Right cardiac atrium (tissue), 5 donors: ENCODE results near the gene OSGEPL1. TPM values are rescaled to one million over a fixed set of nuclear protein-coding genes. Genes with fewer than 3 reads are reported as not detected.
A peak's percentile ranks its signal among the peaks of the same experiment; 100 is the strongest.

Experiments used
- ATAC-seq, 2 donors: fragments of 200-7000 bp; cut with Tn5 transposase; one replicate each; pipeline versions ENCODE4 v1.8.0 to v1.9.1; 2020; ENCODE audit warnings: moderate library complexity in 2 of 2, mild to moderate bottlenecking in 1 of 2
- DNase-seq, 3 donors: peaks; one replicate each; pipeline ENCODE4 v3.0.0-alpha.2; 2020
- H3K27ac ChIP-seq: one replicate; pipeline ENCODE4 v1.5.1; 2013; ENCODE audit warnings: mild to moderate bottlenecking, low read length, control low read depth, moderate library complexity
- H3K27me3 ChIP-seq: one replicate; pipeline ENCODE4 v1.6.1; 2013; ENCODE audit not compliant: control insufficient read depth, insufficient read depth
- H3K4me1 ChIP-seq: one replicate; pipeline ENCODE4 v1.6.1; 2013; ENCODE audit warnings: low read length; ENCODE audit not compliant: control insufficient read depth, insufficient read depth
- H3K4me3 ChIP-seq: one replicate; pipeline ENCODE4 v1.5.1; 2013; ENCODE audit warnings: low read length, control low read depth
- H3K9me3 ChIP-seq: one replicate; pipeline ENCODE4 v1.6.1; 2013; ENCODE audit warnings: low read length; ENCODE audit not compliant: control insufficient read depth
- WGBS: extraction: QIAGEN DNeasy Blood & Tissue Kit; methylation state at CpG from one replicate; pipeline ENCODE4 v1.1.7; 2013; 5-methylcytosine and 5-hydroxymethylcytosine counted together
- intact Hi-C, 4 donors: fragments of 100-400 bp; cut with DNase I; formaldehyde crosslinking; loops; one replicate each; pipeline versions ENCODE4 v1.11.0 to v1.14.0; 2022 to 2023
- long read RNA-seq, 4 donors: library from polyadenylated mRNA; unstranded; transcript quantifications; one replicate each; pipeline ENCODE4 v2.0.0, GENCODE V29; 2020 to 2021
- polyA plus RNA-seq: library from polyadenylated mRNA; stranded (reverse); fragments of 200-250 nt; gene quantifications from one replicate; pipeline ENCODE4 v1.2.3, GENCODE V29; 2013
- total RNA-seq, 4 donors: library from RNA; stranded (reverse); fragmentation: NEBNext Ultra II Directional; extraction: Animal tissue kit (Norgen Biotek cat#: 25700); gene quantifications; one replicate each; pipeline ENCODE4 v1.2.1, GENCODE V29; 2021
- donor health status: healthy with polysubstance abuse.
- donor health status: DM: no; HTN: yes; CAD: no.
- donor health status: DM: no; HTN: no; CAD: no.
- donor health status: DM: no; HTN: yes; CAD: no; lungs with severe emphysema.
- donor health status: DM: yes; HTN: yes; CAD: no.

OSGEPL1 gene, protein sequence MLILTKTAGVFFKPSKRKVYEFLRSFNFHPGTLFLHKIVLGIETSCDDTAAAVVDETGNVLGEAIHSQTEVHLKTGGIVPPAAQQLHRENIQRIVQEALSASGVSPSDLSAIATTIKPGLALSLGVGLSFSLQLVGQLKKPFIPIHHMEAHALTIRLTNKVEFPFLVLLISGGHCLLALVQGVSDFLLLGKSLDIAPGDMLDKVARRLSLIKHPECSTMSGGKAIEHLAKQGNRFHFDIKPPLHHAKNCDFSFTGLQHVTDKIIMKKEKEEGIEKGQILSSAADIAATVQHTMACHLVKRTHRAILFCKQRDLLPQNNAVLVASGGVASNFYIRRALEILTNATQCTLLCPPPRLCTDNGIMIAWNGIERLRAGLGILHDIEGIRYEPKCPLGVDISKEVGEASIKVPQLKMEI
- total RNA-seq, result 10 to 100 TPM in 1 of 4 donors, 1 to 10 TPM in 3; 4.3 to 10.5 (median 9.3) TPM
- 8.2 TPM for polyA plus RNA-seq
- long read RNA-seq, donor 1, partial matches to known transcripts, result 3 of 31 reads
- long read RNA-seq, donor 1, other reads (novel, unspliced or antisense), result 27 of 31 reads
- long read RNA-seq, donor 2, partial matches to known transcripts, result 0 of 18 reads
- long read RNA-seq, donor 2, other reads (novel, unspliced or antisense), result 16 of 18 reads
- long read RNA-seq, donor 3, transcript OSGEPL1-201 (9 exons, 1,885 nt), result major isoform, 5 of 37 reads
- long read RNA-seq, donor 3, partial matches to known transcripts, result 0 of 37 reads
- long read RNA-seq, donor 3, other reads (novel, unspliced or antisense), result 32 of 37 reads
- long read RNA-seq, donor 4, transcript OSGEPL1-201 (9 exons, 1,885 nt), result major isoform, 6 of 18 reads
- long read RNA-seq, donor 4, partial matches to known transcripts, result 0 of 18 reads
- long read RNA-seq, donor 4, other reads (novel, unspliced or antisense), result 12 of 18 reads

DNA sequence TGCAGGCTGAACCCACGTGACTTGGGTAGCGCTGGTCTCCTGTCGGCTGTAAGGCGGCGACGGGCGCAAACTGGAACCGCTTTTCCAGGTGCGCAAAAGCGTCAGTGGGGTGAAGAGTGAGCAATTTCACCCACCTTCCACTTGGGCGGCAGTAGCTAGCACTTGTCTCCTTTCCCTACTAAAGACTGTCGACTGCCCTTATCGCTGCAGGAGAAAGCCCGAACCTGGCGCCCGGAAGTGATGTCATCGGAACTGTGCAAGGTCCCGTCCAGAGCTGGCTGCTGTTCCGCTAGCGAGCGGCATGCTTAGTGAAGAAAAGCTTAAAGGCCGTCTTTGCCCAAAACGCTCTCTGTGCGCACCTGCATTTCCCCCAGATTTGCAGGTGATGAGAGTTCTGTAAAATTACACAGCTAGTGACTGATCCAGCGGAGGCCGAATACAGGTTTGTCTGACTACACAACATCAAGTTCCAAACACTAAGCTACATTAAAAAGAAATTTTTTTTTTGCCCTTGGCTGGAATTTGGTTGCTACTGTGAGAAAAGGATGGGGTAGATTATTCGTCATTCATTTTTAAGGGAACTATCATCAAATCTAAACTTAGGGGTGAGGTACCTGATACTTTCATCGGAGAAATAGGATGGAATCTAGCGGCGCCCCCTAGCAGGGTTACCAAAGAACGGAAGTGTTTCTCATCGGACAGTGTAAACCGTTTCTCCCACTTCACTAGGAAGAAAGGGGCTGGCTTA lies at the start of gene OSGEPL1:
TSS of gene OSGEPL1 (minus strand) at position 242 of the 748 bp plus-strand sequence. CDS start 1,152 bp downstream, outside the sequence.
- peak; percentile 94 to 98 (median 96) for DNase-seq
- under 1% methylated on average over 33 of the region's 33 CpGs for WGBS
- H3K4me3 ChIP-seq, result peak within 1 kb of the TSS; percentile 97
- intact Hi-C loops, result no loop called here
- peak within 1 kb of the TSS; percentile 99 for H3K27ac ChIP-seq
- ATAC-seq, result peak; percentile 98
- no peaks in the 10 kb centered on the region for H3K9me3 ChIP-seq
- H3K4me1 ChIP-seq, result peaks cover 1% of the 10 kb centered on the region
- no peaks in the 10 kb centered on the region for H3K27me3 ChIP-seq

- intact Hi-C loops, result no loop called here
- Histone ChIP-seq H3K27me3 (no peaks in the 10 kb centered on the region), H3K9me3 (no peaks in the 10 kb centered on the region), H3K4me1 (no peaks in the 10 kb centered on the region), H3K27ac (no peak overlapping the region), H3K4me3 (no peak overlapping the region)
- DNase-seq (no peak), ATAC-seq (no peak)
- 76% methylated on average over 3 of the region's 3 CpGs for WGBS
Measured at GRCh38 chr2:189803431-189803830, 40.8 kb upstream of the OSGEPL1 start.

DNA sequence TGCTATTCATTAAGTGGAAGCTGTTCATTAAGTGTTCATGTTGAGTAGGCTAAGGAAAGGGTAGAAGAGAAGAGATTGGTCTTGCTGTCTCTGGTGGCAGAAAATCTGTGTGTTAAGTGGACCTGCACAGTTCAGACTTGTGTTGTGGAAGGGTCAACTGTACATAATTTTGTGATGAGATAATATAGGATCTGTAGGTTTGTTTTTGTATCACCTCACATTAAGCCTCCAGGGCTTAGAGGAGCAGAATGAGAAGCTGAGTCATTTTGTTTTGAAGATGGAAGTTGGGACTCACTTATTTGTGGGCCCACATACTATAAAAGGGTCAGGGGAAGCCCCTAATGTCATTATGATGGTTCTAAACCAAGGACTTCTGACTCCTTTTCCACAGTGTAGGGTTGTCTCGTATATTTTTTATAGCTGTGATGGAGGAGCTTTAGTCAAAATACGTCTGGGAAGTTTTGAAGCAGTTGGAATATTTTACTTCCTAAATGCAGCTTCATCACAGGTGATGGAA lies 39.9 kb upstream of the OSGEPL1 start:
- ATAC-seq, result no peak
- Histone ChIP-seq H3K27ac (no peak overlapping the region), H3K9me3 (no peaks in the 10 kb centered on the region), H3K4me3 (no peak overlapping the region), H3K27me3 (no peaks in the 10 kb centered on the region), H3K4me1 (no peaks in the 10 kb centered on the region)
- WGBS, result 87% methylated on average over 2 of the region's 2 CpGs
- intact Hi-C loops, result no loop called here
- no peak for DNase-seq

DNA sequence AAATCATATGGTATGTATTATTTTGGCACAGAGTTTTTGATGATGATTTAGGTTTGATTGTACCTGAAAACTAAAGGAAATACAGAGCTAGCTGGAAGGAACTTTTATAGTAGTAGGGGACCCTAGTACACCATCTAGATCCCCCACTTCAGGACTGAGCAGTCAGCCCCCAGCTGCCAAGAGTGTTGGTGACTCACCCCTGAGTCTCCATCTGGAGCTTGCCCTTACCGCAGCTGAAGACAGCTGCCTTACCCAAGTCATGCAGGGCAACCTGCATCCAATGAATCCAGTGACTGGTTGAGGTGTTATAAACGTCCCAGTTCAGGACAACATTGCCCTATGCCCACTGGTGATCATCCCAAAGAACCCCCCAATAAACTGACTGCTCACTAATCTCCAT lies 36.9 kb upstream of the OSGEPL1 start:
- ATAC-seq, result peak in 1 of 2 donors; percentile 37
- no peaks in the 10 kb centered on the region for H3K4me1 ChIP-seq

GRCh38 chr2:189799030-189799331 lies 36.4 kb upstream of the OSGEPL1 start:
- intact Hi-C loops, result loop anchor here in 1 of 4 donors (5.0 kb wide), 1 partner anchor 283 kb away; no protein-coding TSS in a partner anchor
- H3K27me3 ChIP-seq, result no peaks in the 10 kb centered on the region
- H3K9me3 ChIP-seq, result no peaks in the 10 kb centered on the region
- H3K27ac ChIP-seq, result no peak overlapping the region
- DNase-seq (no peak), ATAC-seq (no peak)
- no peaks in the 10 kb centered on the region for H3K4me1 ChIP-seq
- no peak overlapping the region for H3K4me3 ChIP-seq

More for the DNA sequence above, 36.9 kb upstream of the OSGEPL1 start:
- Histone ChIP-seq H3K9me3 (no peaks in the 10 kb centered on the region), H3K4me3 (no peak overlapping the region), H3K27ac (no peak overlapping the region), H3K27me3 (no peaks in the 10 kb centered on the region)
- 83% methylated on average over 2 of the region's 2 CpGs for WGBS
- intact Hi-C loops, result loop anchor here in 1 of 4 donors (5.0 kb wide), 1 partner anchor 283 kb away; no protein-coding TSS in a partner anchor
- DNase-seq, result no peak

GRCh38 chr2:189798312-189799029 lies 35.9 kb upstream of the OSGEPL1 start:
- no peaks in the 10 kb centered on the region for H3K4me1 ChIP-seq
- no peak overlapping the region for H3K4me3 ChIP-seq
- 68% methylated on average over 4 of the region's 4 CpGs for WGBS
- no peaks in the 10 kb centered on the region for H3K27me3 ChIP-seq
- H3K27ac ChIP-seq, result no peak overlapping the region
- DNase-seq (no peak), ATAC-seq (peak in 1 of 2 donors; percentile 52)
- H3K9me3 ChIP-seq, result no peaks in the 10 kb centered on the region
- intact Hi-C loops, result loop anchor here in 1 of 4 donors (5.0 kb wide), 1 partner anchor 284 kb away; no protein-coding TSS in a partner anchor

DNA sequence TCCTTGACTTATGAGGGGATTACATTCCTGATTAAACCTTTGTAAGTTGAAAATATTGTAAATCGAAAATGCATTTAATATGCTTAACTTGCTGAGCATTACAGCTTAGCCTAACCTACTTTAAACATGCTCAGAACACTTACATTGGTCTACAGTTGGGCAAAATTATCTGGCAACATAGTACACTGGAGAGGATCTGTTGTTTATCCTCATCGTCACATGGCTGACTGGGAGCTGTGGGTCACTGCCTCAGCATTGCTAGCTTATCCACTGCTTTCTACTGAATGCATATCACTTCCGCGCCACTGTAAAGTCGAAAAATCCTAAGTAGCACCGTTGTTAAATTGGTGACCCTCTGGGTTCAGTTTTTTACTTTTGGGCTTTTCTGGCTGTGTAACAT lies 35.3 kb upstream of the OSGEPL1 start:
- ATAC-seq (no peak), DNase-seq (no peak)
- Histone ChIP-seq H3K27ac (no peak overlapping the region), H3K9me3 (no peaks in the 10 kb centered on the region), H3K4me1 (no peaks in the 10 kb centered on the region), H3K27me3 (no peaks in the 10 kb centered on the region), H3K4me3 (no peak overlapping the region)
- 89% methylated on average over 6 of the region's 6 CpGs for WGBS
- intact Hi-C loops, result loop anchor here in 1 of 4 donors (5.0 kb wide), 1 partner anchor 284 kb away; no protein-coding TSS in a partner anchor

DNA sequence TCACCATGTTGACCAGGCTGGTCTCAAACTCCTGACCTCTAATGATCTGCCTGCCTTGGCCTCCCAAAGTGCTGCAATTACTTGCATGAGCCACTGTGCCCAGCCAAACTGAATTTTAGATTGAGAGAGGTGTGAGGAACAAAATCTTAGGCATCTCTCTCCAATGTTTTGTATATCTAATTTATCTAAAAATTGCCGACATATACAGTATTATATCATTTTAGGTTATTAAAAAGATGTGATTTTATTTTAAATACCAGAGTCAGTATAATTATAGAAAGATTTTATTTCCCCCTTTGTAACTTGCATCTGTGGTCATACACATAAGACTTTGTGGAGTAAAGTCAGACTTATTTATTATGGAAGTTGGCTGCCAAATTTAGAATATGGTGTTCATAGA lies 31.7 kb upstream of the OSGEPL1 start:
- Histone ChIP-seq H3K4me3 (no peak overlapping the region), H3K27me3 (no peaks in the 10 kb centered on the region), H3K27ac (no peak overlapping the region), H3K4me1 (no peaks in the 10 kb centered on the region), H3K9me3 (no peaks in the 10 kb centered on the region)
- DNase-seq (no peak), ATAC-seq (no peak)
- whole genome bisulfite sequencing, result 97% methylated on average over 1 of the region's 1 CpG
- intact Hi-C loops, result no loop called here

DNA sequence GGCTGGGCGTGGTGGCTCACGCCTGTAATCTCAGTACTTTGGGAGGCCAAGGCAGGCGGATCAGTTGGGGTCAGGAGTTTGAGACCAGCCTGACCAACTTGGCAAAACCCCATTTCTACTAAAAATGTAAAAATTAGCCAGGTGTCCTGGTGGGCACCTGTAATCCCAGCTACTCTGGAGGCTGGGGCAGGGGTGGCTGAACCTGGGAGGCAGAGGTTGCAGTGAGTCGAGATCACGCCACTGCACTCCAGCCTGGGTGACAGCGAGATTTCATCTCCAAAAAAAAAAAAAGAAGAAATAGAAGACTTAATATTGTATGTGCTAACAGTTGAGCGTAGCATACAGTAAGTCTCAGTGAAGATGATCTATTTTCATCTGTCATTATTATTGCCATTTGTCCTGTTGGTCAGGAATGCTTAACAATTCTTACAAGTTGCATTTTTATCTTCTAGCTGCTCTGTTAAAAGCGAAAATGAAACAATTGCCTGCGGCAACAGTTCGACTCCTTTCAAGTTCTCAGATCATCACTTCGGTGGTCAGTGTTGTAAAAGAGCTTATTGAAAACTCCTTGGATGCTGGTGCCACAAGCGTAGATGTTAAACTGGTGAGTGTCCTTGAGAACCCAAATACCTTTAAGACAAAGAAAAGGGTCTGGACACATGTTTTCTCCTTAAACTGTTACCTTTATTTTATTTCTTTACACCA lies 28.9 kb upstream of the OSGEPL1 start:
- 92% methylated on average over 12 of the region's 12 CpGs for WGBS
- no peaks in the 10 kb centered on the region for H3K9me3 ChIP-seq
- DNase-seq, result no peak
- no peak overlapping the region for H3K27ac ChIP-seq
- no peaks in the 10 kb centered on the region for H3K27me3 ChIP-seq
- H3K4me1 ChIP-seq, result no peaks in the 10 kb centered on the region
- no peak overlapping the region for H3K4me3 ChIP-seq
- no peak for ATAC-seq
- intact Hi-C loops, result no loop called here
